Esophagus muscularis mucosa (tissue), 3 donors: Measurements from ENCODE around the gene UBE2F.

Experiments used
- POLR2A ChIP-seq: fragments of 450-650 bp; IDR thresholded peaks from one replicate; pipeline ENCODE4 v1.6.1; 2017; ENCODE audit warnings: antibody characterized with exemption, moderate library complexity, mild to moderate bottlenecking, low read depth
- POLR2AphosphoS5 ChIP-seq, 2 donors: sonication (generic); formaldehyde crosslinking; IDR thresholded peaks; one replicate each; pipeline ENCODE4 v1.6.1; 2017; ENCODE audit warnings: antibody characterized with exemption in 2 of 2
- TF ChIP-seq, protein P1 (sequence below), 3 experiments: fragments of 200-600 bp in 2 of 3; fragments of 450-650 bp in 1 of 3; sonication (generic) in 2 of 3; IDR thresholded peaks; one replicate each; pipeline ENCODE4 v1.5.1; 2017 to 2019; ENCODE audit warnings: antibody characterized with exemption in 3 of 3, mild to moderate bottlenecking in 2 of 3, moderate library complexity in 1 of 3

DNA sequence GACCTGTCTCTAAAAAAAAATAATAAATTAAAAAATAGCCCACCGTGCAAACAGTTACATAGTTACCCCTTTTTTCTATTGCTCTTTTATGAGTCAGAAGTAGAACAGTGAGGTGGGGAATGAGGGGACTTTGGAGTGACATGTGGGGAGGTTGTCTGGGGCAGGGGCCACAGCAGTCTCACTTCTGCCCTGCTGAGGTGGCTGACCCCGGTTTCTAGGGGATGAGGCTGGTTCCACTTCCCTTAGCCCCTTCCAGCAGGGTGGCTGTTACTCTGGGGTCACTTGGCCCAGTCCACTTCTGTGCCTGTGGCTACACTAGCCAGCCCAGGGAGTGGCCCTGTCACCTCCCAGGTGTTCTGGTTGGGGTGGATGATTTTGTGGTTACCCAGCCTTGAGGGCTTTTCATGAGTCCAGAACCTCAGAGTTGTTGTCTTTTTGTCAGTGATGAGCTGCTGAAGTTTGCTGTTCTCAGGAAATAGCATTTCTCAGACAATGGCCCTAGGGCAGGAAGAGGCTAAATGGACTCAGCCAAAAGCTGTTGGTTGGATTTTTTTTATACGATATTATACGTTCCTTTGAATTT, 66.0 kb downstream of the UBE2F start:
- no peak for TF ChIP-seq POLR2AphosphoS5 (IDR thresholded peaks at IDR 0.05)
- TF ChIP-seq, protein P1, sequence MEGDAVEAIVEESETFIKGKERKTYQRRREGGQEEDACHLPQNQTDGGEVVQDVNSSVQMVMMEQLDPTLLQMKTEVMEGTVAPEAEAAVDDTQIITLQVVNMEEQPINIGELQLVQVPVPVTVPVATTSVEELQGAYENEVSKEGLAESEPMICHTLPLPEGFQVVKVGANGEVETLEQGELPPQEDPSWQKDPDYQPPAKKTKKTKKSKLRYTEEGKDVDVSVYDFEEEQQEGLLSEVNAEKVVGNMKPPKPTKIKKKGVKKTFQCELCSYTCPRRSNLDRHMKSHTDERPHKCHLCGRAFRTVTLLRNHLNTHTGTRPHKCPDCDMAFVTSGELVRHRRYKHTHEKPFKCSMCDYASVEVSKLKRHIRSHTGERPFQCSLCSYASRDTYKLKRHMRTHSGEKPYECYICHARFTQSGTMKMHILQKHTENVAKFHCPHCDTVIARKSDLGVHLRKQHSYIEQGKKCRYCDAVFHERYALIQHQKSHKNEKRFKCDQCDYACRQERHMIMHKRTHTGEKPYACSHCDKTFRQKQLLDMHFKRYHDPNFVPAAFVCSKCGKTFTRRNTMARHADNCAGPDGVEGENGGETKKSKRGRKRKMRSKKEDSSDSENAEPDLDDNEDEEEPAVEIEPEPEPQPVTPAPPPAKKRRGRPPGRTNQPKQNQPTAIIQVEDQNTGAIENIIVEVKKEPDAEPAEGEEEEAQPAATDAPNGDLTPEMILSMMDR (IDR thresholded peaks at IDR 0.05) = no peak
- no peak for TF ChIP-seq POLR2A
